H1 (cell line): Measurements from ENCODE around the gene DPYD. TPM values are rescaled to one million over a fixed set of nuclear protein-coding genes. Genes with fewer than 3 reads are reported as not detected.

ENCODE experiments used
- CTCF ChIA-PET: fragments of 300-600 bp; sonication (Branson Sonifier 250); formaldehyde crosslinking; loops from one replicate; lab custom pipeline; 2021; ENCODE audit not compliant: partially characterized antibody; lab: Charles Lee
- POLR2A ChIA-PET: fragments of 300-600 bp; sonication (Branson Sonifier 250); formaldehyde crosslinking; loops from one replicate; lab custom pipeline; 2021; ENCODE audit warnings: inconsistent platforms; ENCODE audit not compliant: partially characterized antibody; lab: Charles Lee
- DNase-seq, 2 experiments: peaks; one replicate each; pipeline versions ENCODE4 v3.0.0 to v3.0.0-alpha.2; 2010 to 2022; ENCODE audit warnings: low spot score in 2 of 2, low read depth in 1 of 2, mixed read lengths in 1 of 2
- FAIRE-seq: peaks from 2 replicates; lab custom pipeline; 2011; peaks lifted over from hg19 to GRCh38; lab: Jason Lieb, UNC
- H2AFZ ChIP-seq: 2 replicates; pipeline ENCODE4 v1.8.1; 2012; ENCODE audit warnings: low read length, inconsistent platforms
- H2AK5ac ChIP-seq: 2 replicates; pipeline ENCODE4 v1.6.1; 2013; ENCODE audit warnings: low read depth, low read length
- H2BK120ac ChIP-seq: replicated peaks from 2 replicates; pipeline ENCODE3; 2013; ENCODE audit warnings: low read depth, low read length, inconsistent platforms
- H2BK12ac ChIP-seq: 2 replicates; pipeline ENCODE4 v1.6.1; 2013; ENCODE audit warnings: low read depth, low read length
- H2BK15ac ChIP-seq: 2 replicates; pipeline ENCODE4 v1.6.1; 2013; ENCODE audit warnings: low read length
- H2BK20ac ChIP-seq: 2 replicates; pipeline ENCODE4 v1.6.1; 2013; ENCODE audit warnings: low read length
- H2BK5ac ChIP-seq: 2 replicates; pipeline ENCODE4 v1.6.1; 2013; ENCODE audit warnings: low read depth, low read length
- H3K14ac ChIP-seq: 2 replicates; pipeline ENCODE4 v1.6.1; 2013; ENCODE audit warnings: inconsistent platforms; ENCODE audit not compliant: insufficient read length
- H3K18ac ChIP-seq: 2 replicates; pipeline ENCODE4 v1.6.1; 2013; ENCODE audit warnings: low read length; ENCODE audit errors: extremely low read depth
- H3K23ac ChIP-seq: 2 replicates; pipeline ENCODE4 v1.6.1; 2013; ENCODE audit warnings: inconsistent platforms; ENCODE audit not compliant: insufficient read length
- H3K23me2 ChIP-seq: 2 replicates; pipeline ENCODE4 v1.6.1; 2013; ENCODE audit warnings: low read depth, low read length
- H3K27ac ChIP-seq: 2 replicates; pipeline ENCODE4 v1.6.1; 2011; ENCODE audit warnings: low read depth, low read length, inconsistent platforms
- H3K27me3 ChIP-seq, 4 experiments: replicated peaks in 1 of 4; 1 replicate in 1 of 4; 2 replicates in 3 of 4; pipeline versions ENCODE4 v1.6.1 to v1.8.1; 2011 to 2013; ENCODE audit warnings: low read length in 3 of 4, mild to moderate bottlenecking in 3 of 4, inconsistent platforms in 2 of 4, mixed read lengths in 2 of 4, moderate library complexity in 1 of 4; ENCODE audit not compliant: control insufficient read depth in 3 of 4, insufficient read depth in 3 of 4; ENCODE audit errors: extremely low read depth in 1 of 4
- H3K36me3 ChIP-seq, 4 experiments: 2 replicates each; pipeline versions ENCODE4 v1.6.1 to v1.8.1; 2011 to 2013; ENCODE audit warnings: mild to moderate bottlenecking in 4 of 4, low read length in 3 of 4, moderate library complexity in 2 of 4, control low read depth in 1 of 4, inconsistent platforms in 1 of 4; ENCODE audit not compliant: insufficient read depth in 4 of 4, control insufficient read depth in 2 of 4
- H3K4ac ChIP-seq: replicated peaks from 2 replicates; pipeline ENCODE3; 2013; ENCODE audit warnings: low read length, low read depth, mixed read lengths, inconsistent platforms; ENCODE audit not compliant: insufficient read length
- H3K4me1 ChIP-seq, 4 experiments: replicated peaks in 1 of 4; 1 replicate in 1 of 4; 2 replicates in 3 of 4; pipeline versions ENCODE4 v1.6.1 to v1.8.1; 2011 to 2013; ENCODE audit warnings: low read length in 3 of 4, inconsistent platforms in 2 of 4, mixed read lengths in 1 of 4; ENCODE audit not compliant: insufficient read depth in 4 of 4, control insufficient read depth in 3 of 4
- H3K4me2 ChIP-seq, 2 experiments: 2 replicates each; pipeline versions ENCODE4 v1.6.1 to v1.8.1; 2011 to 2013; ENCODE audit warnings: low read depth in 2 of 2, low read length in 2 of 2, control low read depth in 1 of 2, inconsistent platforms in 1 of 2, mild to moderate bottlenecking in 1 of 2; ENCODE audit not compliant: insufficient read depth in 1 of 2
- H3K4me3 ChIP-seq, 4 experiments: fragments of 200-600, 300-600 bp in 1 of 4; sonication (generic), shearing (Covaris generic), sonication (Bioruptor Twin) in 1 of 4; 2 replicates each; pipeline versions ENCODE4 v1.5.1 to v1.8.1; 2011 to 2016; ENCODE audit warnings: low read length in 4 of 4, low read depth in 3 of 4, control low read depth in 2 of 4, inconsistent platforms in 2 of 4, mild to moderate bottlenecking in 2 of 4, mixed read lengths in 1 of 4, moderate library complexity in 1 of 4; ENCODE audit not compliant: insufficient read depth in 2 of 4; ENCODE audit errors: extremely low read depth in 1 of 4
- H3K56ac ChIP-seq: replicated peaks from 2 replicates; pipeline ENCODE3; 2013; ENCODE audit warnings: low read depth, mild to moderate bottlenecking, mixed read lengths, low read length, inconsistent platforms; ENCODE audit not compliant: insufficient read length
- H3K79me1 ChIP-seq: 2 replicates; pipeline ENCODE4 v1.6.1; 2013; ENCODE audit warnings: low read depth, low read length, control low read depth
- H3K79me2 ChIP-seq, 2 experiments: 2 replicates each; pipeline versions ENCODE4 v1.6.1 to v1.8.1; 2012 to 2013; ENCODE audit warnings: low read length in 2 of 2, mild to moderate bottlenecking in 2 of 2, inconsistent platforms in 1 of 2; ENCODE audit not compliant: insufficient read depth in 2 of 2, control insufficient read depth in 1 of 2
- H3K9ac ChIP-seq, 4 experiments: replicated peaks in 1 of 4; 1 replicate in 1 of 4; 2 replicates in 3 of 4; pipeline versions ENCODE4 v1.6.1 to v1.8.1; 2011 to 2013; ENCODE audit warnings: low read depth in 3 of 4, low read length in 3 of 4, control low read depth in 2 of 4, mild to moderate bottlenecking in 2 of 4, moderate library complexity in 2 of 4, inconsistent platforms in 1 of 4; ENCODE audit errors: extremely low read depth in 1 of 4
- H3K9me3 ChIP-seq, 2 experiments: 2 replicates each; pipeline versions ENCODE4 v1.6.1 to v1.8.1; 2012 to 2013; ENCODE audit warnings: mild to moderate bottlenecking in 2 of 2, moderate library complexity in 2 of 2, control low read depth in 1 of 2, inconsistent platforms in 1 of 2, low read depth in 1 of 2, low read length in 1 of 2, mixed read lengths in 1 of 2; ENCODE audit not compliant: insufficient read depth in 2 of 2
- H4K20me1 ChIP-seq, 2 experiments: replicated peaks in 1 of 2; 2 replicates each; pipeline versions ENCODE3 to v1.8.1; 2011 to 2013; ENCODE audit warnings: inconsistent platforms in 2 of 2, low read length in 2 of 2, mild to moderate bottlenecking in 1 of 2; ENCODE audit not compliant: insufficient read depth in 2 of 2, control insufficient read depth in 1 of 2
- H4K5ac ChIP-seq: 2 replicates; pipeline ENCODE4 v1.6.1; 2013; ENCODE audit warnings: low read length, low read depth, mixed read lengths, inconsistent platforms; ENCODE audit not compliant: insufficient read length
- H4K8ac ChIP-seq: 2 replicates; pipeline ENCODE4 v1.8.0; 2013; ENCODE audit warnings: mild to moderate bottlenecking, moderate library complexity, low read length, inconsistent platforms; ENCODE audit not compliant: insufficient read depth; ENCODE audit errors: extremely low read depth
- H4K91ac ChIP-seq: replicated peaks from 2 replicates; pipeline ENCODE3; 2013; ENCODE audit warnings: low read length, mixed read lengths, inconsistent platforms; ENCODE audit not compliant: insufficient read length
- CBX8 ChIP-seq: fragments of 300-800, 300-1000 bp; sonication (generic); IDR thresholded peaks from 2 replicates; pipeline ENCODE4 v1.7.1; 2016; ENCODE audit warnings: low read depth, low read length, borderline replicate concordance
- FOSL1 ChIP-seq: IDR thresholded peaks from 2 replicates; pipeline ENCODE4 v1.6.1; 2011; ENCODE audit warnings: mild to moderate bottlenecking, low read depth, low read length, moderate library complexity; ENCODE audit not compliant: insufficient read depth
- HDAC2 ChIP-seq, 2 experiments: fragments of 300-600 bp in 1 of 2; sonication (generic) in 1 of 2; IDR thresholded peaks; 2 replicates each; pipeline ENCODE4 v1.6.1; 2011 to 2012; ENCODE audit warnings: low read depth in 2 of 2, low read length in 2 of 2, mild to moderate bottlenecking in 2 of 2, moderate library complexity in 2 of 2, borderline replicate concordance in 1 of 2, inconsistent platforms in 1 of 2
- JUN ChIP-seq: IDR thresholded peaks from 2 replicates; pipeline ENCODE4 v1.6.1; 2011; ENCODE audit warnings: low read depth, mild to moderate bottlenecking, improper control_type of control experiment, low read length
- KDM5A ChIP-seq: fragments of 200-600 bp; IDR thresholded peaks from 2 replicates; pipeline ENCODE4 v1.7.1; 2012; ENCODE audit warnings: mild to moderate bottlenecking, low read length, inconsistent platforms, mixed read lengths
- RBBP5 ChIP-seq: IDR thresholded peaks from 2 replicates; pipeline ENCODE4 v1.7.1; 2012; ENCODE audit warnings: low read depth, mild to moderate bottlenecking, inconsistent platforms, low read length, moderate library complexity, borderline replicate concordance
- RFX5 ChIP-seq: IDR thresholded peaks from 2 replicates; pipeline ENCODE4 v1.6.1; 2011; ENCODE audit warnings: low read depth, low read length, improper control_type of control experiment, borderline replicate concordance
- SRF ChIP-seq: IDR thresholded peaks from 2 replicates; pipeline ENCODE4 v1.6.1; 2011; ENCODE audit warnings: mild to moderate bottlenecking, low read depth, low read length, moderate library complexity
- TCF12 ChIP-seq: IDR thresholded peaks from 2 replicates; pipeline ENCODE4 v1.6.1; 2011; ENCODE audit warnings: low read depth, mild to moderate bottlenecking, low read length
- USF2 ChIP-seq: IDR thresholded peaks from 2 replicates; pipeline ENCODE4 v1.6.1; 2011; ENCODE audit warnings: low read length, improper control_type of control experiment
- YY1 ChIP-seq: IDR thresholded peaks from 2 replicates; pipeline ENCODE4 v1.6.1; 2011; ENCODE audit warnings: low read depth, mild to moderate bottlenecking, low read length
- WGBS, 2 experiments: shearing (Covaris generic) in 1 of 2; methylation state at CpG; one replicate each; pipeline versions ENCODE4 v1.1.6 to v1.1.7; 2013 to 2015; ENCODE audit warnings: low lambda C conversion rate in 2 of 2, mixed read lengths in 2 of 2, inconsistent platforms in 1 of 2, low coverage in 1 of 2, missing lambda C conversion rate in 1 of 2; ENCODE audit not compliant: insufficient replicate concordance in 2 of 2, insufficient coverage in 1 of 2, insufficient read length in 1 of 2; ENCODE audit errors: extremely low coverage in 1 of 2, missing lambda C conversion rate in 1 of 2; 5-methylcytosine and 5-hydroxymethylcytosine counted together
- polyA plus RNA-seq, 7 experiments: library from polyadenylated mRNA; depleted of rRNA in 3 of 7; stranded (reverse) in 5 of 7; unstranded in 2 of 7; fragments of >200 nt in 5 of 7; fragments of 200-250 nt in 2 of 7; gene quantifications; 1 replicate in 5 of 7; 2 replicates in 1 of 7; 4 replicates in 1 of 7; pipeline versions ENCODE4 v1.2.1 to v1.2.3, GENCODE V29; 2011 to 2013; ENCODE audit warnings: missing spikeins in 2 of 7, mixed read lengths in 2 of 7
- total RNA-seq: library from RNA; stranded (reverse); fragmentation: NEBNext Ultra II Directional; extraction: Animal tissue kit (Norgen Biotek cat#: 25700); gene quantifications from 2 replicates; pipeline ENCODE4 v1.2.1, GENCODE V29; 2021
- TF ChIP-seq, protein P1 (sequence below): IDR thresholded peaks from 2 replicates; pipeline ENCODE4 v1.6.1; 2012; ENCODE audit warnings: inconsistent platforms

Gene DPYD
- total and polyA plus RNA-seq, 2 of the 8 experiments (the other 6 are each of a cell fraction or from before 2014, with no cell fraction given): 0.29 to 0.73 TPM

GRCh38 chr1:97632776-97633175 is 288.1 kb downstream of the DPYD start:
- no peaks in the 10 kb centered on the region for H3K23me2 ChIP-seq
- H3K4me3 ChIP-seq: no peak overlapping the region
- H2AK5ac ChIP-seq: no peak overlapping the region
- H4K5ac ChIP-seq: no peak overlapping the region
- no peak overlapping the region for H3K9ac ChIP-seq
- no peaks in the 10 kb centered on the region for H3K79me2 ChIP-seq
- TF ChIP-seq RBBP5 (no peak), JUN (no peak), SRF (no peak), RFX5 (no peak), CBX8 (no peak), YY1 (no peak), FOSL1 (no peak), HDAC2 (IDR thresholded peaks at IDR 0.05; ENCODE audit: borderline replicate concordance in 1 of 2, low read depth in 2 of 2, low read length in 2 of 2) (no peak), USF2 (no peak), KDM5A (no peak), TCF12 (no peak)
- TF ChIP-seq, protein P1, sequence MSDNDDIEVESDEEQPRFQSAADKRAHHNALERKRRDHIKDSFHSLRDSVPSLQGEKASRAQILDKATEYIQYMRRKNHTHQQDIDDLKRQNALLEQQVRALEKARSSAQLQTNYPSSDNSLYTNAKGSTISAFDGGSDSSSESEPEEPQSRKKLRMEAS: no peak
- no peak overlapping the region for H2BK5ac ChIP-seq
- no peak overlapping the region for H2BK15ac ChIP-seq
- peaks cover 0 to 2% (median 0%) of the 10 kb centered on the region in 4 experiments; a peak in 1 of 7 replicates for H3K4me1 ChIP-seq
- H3K56ac ChIP-seq: no peak overlapping the region
- no peak overlapping the region for H2BK12ac ChIP-seq
- no peaks in the 10 kb centered on the region for H4K20me1 ChIP-seq
- no peak overlapping the region for H3K4me2 ChIP-seq
- no peaks in the 10 kb centered on the region for H3K36me3 ChIP-seq
- no peak overlapping the region for H3K4ac ChIP-seq
- H3K27me3 ChIP-seq: no peaks in the 10 kb centered on the region
- H4K91ac ChIP-seq: no peak overlapping the region
- H3K27ac ChIP-seq: no peak overlapping the region
- DNase-seq (no peak), FAIRE-seq (no peak)
- H3K14ac ChIP-seq: no peak overlapping the region
- no peaks in the 10 kb centered on the region for H3K9me3 ChIP-seq
- no peak overlapping the region for H2AFZ ChIP-seq
- WGBS, 2 experiments: 85% methylated on average over 2 of the region's 2 CpGs; no CpG with 5 or more reads in 1 of the 2 experiments
- H3K79me1 ChIP-seq: no peaks in the 10 kb centered on the region
- no peak overlapping the region for H3K23ac ChIP-seq
- ChIA-PET CTCF (no interaction called here), POLR2A (no interaction called here)
- no peak overlapping the region for H4K8ac ChIP-seq
- H2BK120ac ChIP-seq: no peak overlapping the region
- H2BK20ac ChIP-seq: no peak overlapping the region
- H3K18ac ChIP-seq: no peak overlapping the region
